ENCODE measurements around the gene HAGH.

DNA sequence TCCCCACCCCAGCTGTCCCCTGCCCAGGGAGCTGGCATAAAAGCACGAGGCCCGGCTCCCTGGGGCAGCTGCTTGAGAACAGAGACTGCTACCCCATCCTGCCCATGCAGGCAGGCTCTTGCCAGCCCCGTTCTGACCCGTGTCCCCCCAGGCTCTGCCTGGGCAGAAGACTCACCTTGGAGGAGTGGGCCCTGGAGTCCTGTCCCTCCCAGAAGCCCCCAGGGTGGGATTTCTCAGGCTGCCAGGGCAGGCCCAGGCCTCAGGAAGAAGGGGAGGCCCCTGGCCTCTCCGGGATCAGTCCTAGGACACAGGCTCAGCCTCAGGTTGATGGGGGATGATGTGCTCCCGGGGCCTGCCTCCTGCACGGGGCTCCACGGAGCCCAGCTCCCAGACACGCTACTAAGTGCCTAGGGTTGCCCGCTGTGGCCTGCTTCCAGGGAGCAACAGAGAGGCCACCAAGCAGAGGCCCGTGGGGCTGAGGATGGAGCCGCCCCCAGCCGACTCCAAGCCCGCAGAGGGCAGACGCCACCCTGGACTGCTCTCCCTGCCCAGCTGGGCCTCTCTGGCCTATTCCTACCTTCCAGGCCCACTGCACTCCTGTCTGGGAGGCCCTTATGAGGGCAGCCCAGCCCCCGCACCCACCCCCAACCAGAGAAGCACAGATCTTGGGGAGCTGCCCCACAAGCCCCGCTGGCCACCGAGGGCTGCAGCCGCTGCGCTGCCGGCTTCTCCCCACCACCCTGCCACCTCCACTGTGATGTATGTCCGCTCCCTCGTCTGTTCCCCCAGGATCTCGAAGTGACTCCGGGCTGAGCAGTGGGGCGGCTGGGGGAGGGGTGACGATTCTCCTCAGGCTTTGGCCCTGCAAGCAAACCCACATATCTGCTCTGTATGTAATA, 57.0 kb downstream of the HAGH start:
- TF ChIP-seq CTCF (IDR thresholded peaks at IDR 0.05; ENCODE audit: insufficient read depth, low read depth, low read length) (no peak), EZH2 (IDR thresholded peaks at IDR 0.05; ENCODE audit: insufficient read depth, low read length) (no peak)
